GM21423 (cell line): ENCODE data around the gene SMARCA2.

Experiments
- ATAC-seq: cut with Tn5 transposase; IDR thresholded peaks from one replicate; pipeline ENCODE4 v1.9.1; 2021; ENCODE audit warnings: mild to moderate bottlenecking, moderate library complexity; ENCODE audit not compliant: unreplicated experiment

The SMARCA2 gene

GRCh38 chr9:2014696-2015580, at the start of gene SMARCA2:
SMARCA2 (plus strand) TSS chr9:2015347; CDS start chr9:2029023, 13,676 bp downstream.
- peak; percentile 82 for ATAC-seq

DNA sequence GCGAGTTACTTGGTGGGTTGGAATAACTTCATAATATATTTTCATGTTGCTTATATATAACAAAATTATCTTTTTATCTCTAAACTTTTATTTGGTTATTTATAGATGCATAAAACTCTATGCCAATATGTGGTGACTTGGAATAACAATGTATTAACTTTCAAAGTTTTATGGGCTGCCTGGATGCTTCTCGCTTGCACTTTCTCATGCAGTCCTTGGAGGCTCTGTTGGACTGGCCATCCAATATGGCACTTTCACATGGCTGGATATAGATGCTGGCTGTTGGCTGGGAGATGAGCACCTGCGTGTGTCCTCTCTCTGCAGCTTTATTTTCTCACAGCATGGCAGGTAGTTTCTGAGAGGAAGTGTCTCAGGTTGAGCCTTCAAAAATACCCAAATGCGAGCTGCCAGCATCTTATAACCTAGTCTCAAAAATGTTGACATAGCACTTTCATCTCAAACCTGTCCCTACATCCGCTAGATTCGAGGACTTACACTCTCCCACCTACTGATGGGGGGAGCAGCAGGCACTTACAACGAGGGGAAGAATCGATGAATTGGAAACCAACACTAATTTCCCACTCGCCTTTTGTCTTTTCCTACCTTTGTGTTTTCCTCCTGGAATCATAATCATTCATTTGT, 48.3 kb upstream of the SMARCA2 start:
- no peak for ATAC-seq

DNA sequence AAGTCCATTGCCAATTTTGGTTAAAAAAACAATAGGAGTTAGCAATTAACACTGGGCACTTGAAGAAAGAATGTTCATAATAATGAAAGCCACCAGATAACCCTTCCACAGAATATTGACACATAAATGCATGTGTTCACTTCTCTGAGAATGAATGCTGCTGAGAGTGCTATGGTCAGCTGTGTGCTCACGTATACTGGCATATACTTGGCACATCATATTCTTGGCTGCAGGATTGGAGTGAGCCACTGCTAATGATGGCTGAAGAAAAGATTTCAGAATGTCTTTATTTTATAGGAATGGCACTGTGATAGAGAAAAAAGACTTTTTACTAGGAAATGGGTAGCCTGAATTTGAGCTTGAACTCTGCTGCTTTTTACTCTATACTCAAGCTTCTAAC, 46.0 kb upstream of the SMARCA2 start:
- no peak for ATAC-seq

DNA sequence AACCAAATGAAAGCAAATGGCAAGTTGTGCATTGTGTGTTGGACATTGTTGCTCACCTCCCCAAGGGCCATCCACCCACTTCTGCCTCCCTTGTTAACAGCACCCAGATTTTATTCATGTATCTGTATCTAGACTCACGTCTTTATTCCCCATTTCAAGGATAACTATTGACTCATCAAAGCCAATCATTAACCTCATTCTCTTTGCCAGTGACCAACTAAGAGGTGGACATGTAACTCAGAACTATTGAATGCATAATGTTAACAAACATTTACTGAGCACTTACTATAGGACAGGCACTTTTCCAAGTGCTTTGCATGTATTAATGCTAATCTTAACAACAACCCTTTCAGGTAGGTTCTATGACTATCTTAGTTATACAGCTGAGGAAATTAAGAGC, 45.2 kb upstream of the SMARCA2 start:
- no peak for ATAC-seq

- no peak for ATAC-seq
Observed at GRCh38 chr9:1972672-1973071, 42.5 kb upstream of the SMARCA2 start.

GRCh38 chr9:1977026-1977425, 38.1 kb upstream of the SMARCA2 start:
- no peak for ATAC-seq

DNA sequence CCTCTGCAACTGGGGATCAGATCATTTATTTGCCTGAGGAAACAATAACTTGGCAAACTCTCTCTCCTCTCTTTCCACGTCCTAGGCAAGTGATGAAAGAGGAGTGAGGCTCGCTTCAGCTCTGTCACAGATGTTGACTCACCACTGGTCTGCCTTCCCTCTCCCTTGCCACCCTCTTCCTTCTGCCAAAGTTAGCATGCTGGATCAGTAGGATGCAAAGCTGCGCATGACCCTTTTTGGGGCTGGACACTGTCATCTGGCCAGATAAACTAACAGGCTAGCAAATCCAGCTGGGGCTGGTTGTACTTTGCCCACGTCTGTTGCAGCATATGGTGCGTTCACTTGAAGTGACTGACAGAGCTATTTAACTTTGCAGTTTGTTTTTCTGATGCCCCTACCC, 36.2 kb upstream of the SMARCA2 start:
- no peak for ATAC-seq

GRCh38 chr9:1979741-1980367, 35.3 kb upstream of the SMARCA2 start:
- no peak for ATAC-seq

DNA sequence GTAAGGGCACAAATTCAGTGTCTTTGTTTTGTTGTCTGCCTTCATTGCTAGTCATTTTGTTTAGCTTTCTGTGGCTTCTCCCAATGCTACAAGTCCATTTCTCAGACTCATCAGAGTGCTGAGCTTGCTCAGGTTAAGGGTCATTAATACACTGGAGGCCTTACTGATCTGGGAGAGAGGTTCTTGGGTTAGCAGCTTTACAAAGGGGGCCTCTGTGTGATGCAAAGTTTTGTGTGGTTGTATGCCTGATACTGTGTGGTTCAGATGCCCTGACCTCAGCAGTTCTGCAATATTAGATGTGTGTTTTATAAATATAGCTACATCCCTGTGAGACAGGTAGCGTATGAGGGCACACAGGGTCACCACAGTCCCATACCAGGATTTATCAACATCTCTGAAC, 34.8 kb upstream of the SMARCA2 start:
- no peak for ATAC-seq

GRCh38 chr9:1982074-1982473, 33.1 kb upstream of the SMARCA2 start:
- no peak for ATAC-seq

DNA sequence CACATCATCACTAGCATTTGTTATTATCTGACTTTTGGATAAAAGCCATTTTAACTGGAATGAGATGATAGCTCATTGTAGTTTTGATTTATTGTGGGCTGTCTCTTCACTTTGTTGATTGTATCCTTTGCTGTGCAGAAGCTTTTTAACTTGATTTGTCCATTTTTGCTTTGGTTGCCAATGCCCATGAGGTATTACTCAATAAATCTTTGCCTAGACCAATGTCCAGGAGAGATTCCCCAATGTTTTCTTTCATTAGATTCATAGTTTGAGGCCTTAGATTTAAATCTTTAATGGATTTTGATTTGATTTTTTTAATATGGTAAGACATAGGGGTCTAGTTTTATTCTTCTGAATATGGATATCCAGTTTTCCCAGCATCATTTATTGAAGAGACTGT, 28.8 kb upstream of the SMARCA2 start:
- no peak for ATAC-seq

GRCh38 chr9:1989500-1989899, 25.6 kb upstream of the SMARCA2 start:
- no peak for ATAC-seq

DNA sequence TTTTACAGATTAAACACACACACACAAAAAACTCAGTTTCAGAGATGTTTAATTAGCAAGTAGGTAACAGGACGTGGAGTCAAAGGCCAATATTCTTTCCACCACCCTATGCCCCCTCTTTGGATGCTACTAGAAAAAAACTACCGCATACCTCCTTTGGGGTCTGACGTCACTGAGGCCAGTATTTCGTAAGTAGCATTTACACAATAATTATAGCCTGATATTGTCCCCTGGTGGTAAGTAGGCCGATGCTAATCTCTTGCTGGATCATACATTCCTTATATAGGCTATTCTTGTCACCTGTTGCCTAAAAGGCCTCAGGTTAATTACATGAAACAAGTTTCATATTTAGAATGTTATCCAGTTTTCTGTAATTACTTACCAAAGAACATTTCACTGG, 21.0 kb upstream of the SMARCA2 start:
- no peak for ATAC-seq

- no peak for ATAC-seq
Observed at GRCh38 chr9:1995084-1995483, 20.1 kb upstream of the SMARCA2 start.

- no peak for ATAC-seq
Observed at GRCh38 chr9:1996156-1996555, 19.0 kb upstream of the SMARCA2 start.

DNA sequence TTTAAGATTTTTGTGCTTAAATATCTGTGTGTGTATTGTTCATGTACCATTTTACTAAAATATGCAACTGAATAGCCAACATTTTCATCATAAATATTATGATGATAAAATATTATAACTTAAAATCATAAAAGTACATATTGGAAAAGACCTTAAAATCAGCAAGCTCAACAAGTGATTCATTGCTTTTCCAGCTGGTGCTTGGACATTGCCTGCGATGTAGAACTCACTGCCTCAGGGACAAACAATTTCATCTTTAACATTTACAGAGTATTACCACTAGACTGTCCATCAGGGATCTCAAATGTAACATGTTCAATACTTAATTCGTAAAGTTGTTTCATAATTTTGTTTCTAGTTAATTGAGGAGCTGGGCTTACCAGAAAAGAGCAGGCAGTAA, 17.5 kb upstream of the SMARCA2 start:
- no peak for ATAC-seq

- no peak for ATAC-seq
Observed at GRCh38 chr9:1998111-1998510, 17.0 kb upstream of the SMARCA2 start.

DNA sequence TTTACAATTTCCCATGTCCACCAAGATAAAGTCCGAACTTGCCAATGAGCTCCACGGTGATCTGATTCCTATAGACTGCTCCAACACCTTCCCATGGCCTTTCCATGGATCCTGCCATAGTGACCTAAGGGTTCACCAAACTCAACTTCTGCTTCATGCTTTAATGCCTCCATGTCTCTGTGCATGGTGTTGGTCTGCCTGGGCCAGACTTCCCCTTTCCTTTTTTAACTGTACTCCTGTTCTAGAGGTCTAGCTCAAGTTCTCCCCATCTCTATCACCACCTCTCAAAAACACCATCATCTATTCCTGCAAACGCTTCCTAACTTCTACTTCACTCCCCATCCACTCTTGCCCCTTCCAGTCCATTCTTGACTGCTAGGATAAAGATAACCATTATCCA, 14.8 kb upstream of the SMARCA2 start:
- ATAC-seq = no peak

DNA sequence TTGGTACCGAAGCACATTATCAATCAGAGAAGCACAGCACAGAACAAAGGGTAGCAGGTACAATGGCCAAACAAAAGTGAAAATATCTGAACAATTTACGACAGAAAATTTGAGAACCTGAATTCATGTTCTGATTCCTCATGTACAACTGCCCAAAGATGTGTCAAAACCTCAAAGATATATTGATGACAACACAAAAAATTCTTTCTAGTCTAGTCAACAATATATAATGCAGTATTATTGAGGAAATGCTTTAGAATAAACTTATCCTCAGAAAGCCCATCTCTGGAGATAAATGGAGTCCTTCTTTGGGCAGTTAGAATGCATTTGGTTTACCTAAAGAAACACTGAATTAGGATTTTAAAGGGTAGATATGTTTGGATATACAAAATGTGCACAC, 6.8 kb upstream of the SMARCA2 start:
- ATAC-seq = no peak

- ATAC-seq = no peak
Observed at GRCh38 chr9:2012347-2012746, 2.8 kb upstream of the SMARCA2 start.

- no peak for ATAC-seq
Observed at GRCh38 chr9:2013743-2014475, 1.2 kb upstream of the SMARCA2 start.
